ENCODE results near the gene FBXO15.

The FBXO15 gene

GRCh38 chr18:74128159-74128558, 19.5 kb downstream of the FBXO15 start:
- no peak for TF ChIP-seq ZFP3 (CRISPR knock-in tag; IDR thresholded peaks at IDR 0.05)
- no peak for TF ChIP-seq POU6F1 (CRISPR knock-in tag; IDR thresholded peaks at IDR 0.05; ENCODE audit: borderline replicate concordance, low read depth)
- TF ChIP-seq OSR1 (CRISPR knock-in tag; IDR thresholded peaks at IDR 0.05): no peak
- TF ChIP-seq PPARA (CRISPR knock-in tag; IDR thresholded peaks at IDR 0.05; ENCODE audit: borderline replicate concordance): no peak
- no peak for TF ChIP-seq CSDC2 (CRISPR knock-in tag; IDR thresholded peaks at IDR 0.05)
- no peak for TF ChIP-seq TSHZ2 (CRISPR knock-in tag; IDR thresholded peaks at IDR 0.05)
- no peak for TF ChIP-seq GLIS3 (CRISPR knock-in tag; IDR thresholded peaks at IDR 0.05)
- ATAC-seq: no peak

GRCh38 chr18:74126684-74127655, 20.7 kb downstream of the FBXO15 start:
- ATAC-seq: no peak
- TF ChIP-seq BACH2 (CRISPR knock-in tag; IDR thresholded peaks at IDR 0.05; ENCODE audit: borderline replicate concordance) (no peak), PATZ1 (CRISPR knock-in tag; IDR thresholded peaks at IDR 0.05; ENCODE audit: borderline replicate concordance) (no peak), ARNTL (CRISPR knock-in tag; IDR thresholded peaks at IDR 0.05; ENCODE audit: borderline replicate concordance, low read depth) (no peak), ZFP30 (CRISPR knock-in tag; IDR thresholded peaks at IDR 0.05) (no peak), ZNF565 (CRISPR knock-in tag; conservative IDR thresholded peaks at IDR 0.05; ENCODE audit: low read depth) (no peak), POU6F1 (CRISPR knock-in tag; IDR thresholded peaks at IDR 0.05; ENCODE audit: borderline replicate concordance, low read depth) (no peak), ZFP3 (CRISPR knock-in tag; IDR thresholded peaks at IDR 0.05) (no peak), TCF4 (CRISPR knock-in tag; IDR thresholded peaks at IDR 0.05; ENCODE audit: borderline replicate concordance) (no peak), OSR1 (CRISPR knock-in tag; IDR thresholded peaks at IDR 0.05) (no peak), ISL1 (CRISPR knock-in tag; IDR thresholded peaks at IDR 0.05) (no peak), TSHZ2 (CRISPR knock-in tag; IDR thresholded peaks at IDR 0.05) (no peak)

GRCh38 chr18:74124642-74125041, 23.0 kb downstream of the FBXO15 start:
- ATAC-seq: no peak
- TF ChIP-seq ISL1 (CRISPR knock-in tag; IDR thresholded peaks at IDR 0.05) (no peak), ZFP3 (CRISPR knock-in tag; IDR thresholded peaks at IDR 0.05) (no peak), PATZ1 (CRISPR knock-in tag; IDR thresholded peaks at IDR 0.05; ENCODE audit: borderline replicate concordance) (no peak), BACH2 (CRISPR knock-in tag; IDR thresholded peaks at IDR 0.05; ENCODE audit: borderline replicate concordance) (no peak), ZNF70 (CRISPR knock-in tag; IDR thresholded peaks at IDR 0.05) (no peak), TCF4 (CRISPR knock-in tag; IDR thresholded peaks at IDR 0.05; ENCODE audit: borderline replicate concordance) (no peak), SNAI2 (CRISPR knock-in tag; IDR thresholded peaks at IDR 0.05) (no peak), RARB (CRISPR knock-in tag; IDR thresholded peaks at IDR 0.05) (no peak), CSRNP3 (CRISPR knock-in tag; IDR thresholded peaks at IDR 0.05) (no peak)

Measured in SK-N-SH treated with all-trans-retinoic acid at 6 μM for 48 hours (cell line).